B cell (primary cell): ENCODE results near the gene CD79A. TPM values are rescaled to one million over a fixed set of nuclear protein-coding genes. Genes with fewer than 3 reads are reported as not detected.

ENCODE experiments used
- ATAC-seq: fragments of 200-7000 bp; cut with Tn5 transposase; one replicate; pipeline ENCODE4 v1.10.0; 2021; ENCODE audit warnings: low read depth, mild to moderate bottlenecking, moderate number of reproducible peaks, moderate library complexity
- CTCF ChIA-PET: fragments of 350-600 bp; sonication (Branson Sonifier 250); formaldehyde crosslinking; loops from one replicate; lab custom pipeline; 2021; ENCODE audit warnings: antibody characterized with exemption, inconsistent platforms; lab: Charles Lee
- POLR2A ChIA-PET: fragments of 350-600 bp; sonication (Branson Sonifier 250); formaldehyde crosslinking; loops from one replicate; lab custom pipeline; 2021; ENCODE audit warnings: antibody characterized with exemption; lab: Charles Lee
- DNase-seq: peaks from one replicate; pipeline ENCODE4 v3.0.0; 2013
- H2AFZ ChIP-seq: 2 replicates; pipeline ENCODE4 v1.6.1; 2012; ENCODE audit warnings: mild to moderate bottlenecking, low read depth, low read length; ENCODE audit not compliant: insufficient read depth, poor library complexity, severe bottlenecking
- H3K27ac ChIP-seq, 2 donors: 1 replicate in 1 of 2; 2 replicates in 1 of 2; pipeline ENCODE4 v1.5.1; 2012 to 2013; ENCODE audit warnings: low read length in 2 of 2, mild to moderate bottlenecking in 2 of 2, moderate library complexity in 1 of 2
- H3K27me3 ChIP-seq, 4 experiments: fragments of 200-600 bp in 1 of 4; sonication (generic) in 1 of 4; replicated peaks in 1 of 4; 1 replicate in 2 of 4; 2 replicates in 2 of 4; pipeline versions ENCODE4 v1.6.1 to v1.7.0; 2013 to 2016; ENCODE audit warnings: low read length in 3 of 4, mild to moderate bottlenecking in 2 of 4, mixed read lengths in 1 of 4, moderate library complexity in 1 of 4; ENCODE audit not compliant: insufficient read depth in 4 of 4, control insufficient read depth in 3 of 4; ENCODE audit errors: control extremely low read depth in 1 of 4
- H3K36me3 ChIP-seq, 2 experiments: replicated peaks in 1 of 2; 1 replicate in 1 of 2; 2 replicates in 1 of 2; pipeline versions ENCODE4 v1.6.1 to v1.7.1; 2013; ENCODE audit warnings: low read length in 1 of 2; ENCODE audit not compliant: insufficient read depth in 2 of 2, control insufficient read depth in 1 of 2; ENCODE audit errors: control extremely low read depth in 1 of 2, extremely low read depth in 1 of 2
- H3K4me1 ChIP-seq, 2 donors: fragments of 200-600 bp in 1 of 2; sonication (generic) in 1 of 2; 1 replicate in 1 of 2; 2 replicates in 1 of 2; pipeline versions ENCODE4 v1.5.1 to v1.6.1; 2013 to 2017; ENCODE audit warnings: low read length in 2 of 2; ENCODE audit not compliant: control insufficient read depth in 2 of 2, insufficient read depth in 2 of 2
- H3K4me2 ChIP-seq: replicated peaks from 2 replicates; pipeline ENCODE3; 2012; ENCODE audit warnings: mild to moderate bottlenecking, low read depth, low read length; ENCODE audit not compliant: poor library complexity, severe bottlenecking
- H3K4me3 ChIP-seq, 5 experiments: fragments of 200-600 bp in 1 of 5; sonication (generic) in 1 of 5; 1 replicate in 3 of 5; 2 replicates in 2 of 5; pipeline versions ENCODE4 v1.5.1 to v1.7.0; 2011 to 2016; ENCODE audit warnings: low read length in 4 of 5, mild to moderate bottlenecking in 4 of 5, low read depth in 2 of 5, control low read depth in 1 of 5, moderate library complexity in 1 of 5; ENCODE audit not compliant: insufficient read depth in 1 of 5; ENCODE audit errors: control extremely low read depth in 1 of 5, extremely low read depth in 1 of 5
- H3K79me2 ChIP-seq: fragments of 200-600 bp; sonication (generic); one replicate; pipeline ENCODE4 v1.6.0; 2016; ENCODE audit warnings: low read length; ENCODE audit not compliant: control insufficient read depth, insufficient read depth
- H3K9ac ChIP-seq: fragments of 200-600 bp; sonication (generic); 2 replicates; pipeline ENCODE4 v1.6.1; 2017; ENCODE audit warnings: mild to moderate bottlenecking, low read length, moderate library complexity
- H3K9me3 ChIP-seq, 3 donors: one replicate each; pipeline versions ENCODE4 v1.6.1 to v1.7.1; 2013; ENCODE audit warnings: low read length in 2 of 3; ENCODE audit not compliant: control insufficient read depth in 2 of 3, insufficient read depth in 1 of 3; ENCODE audit errors: control extremely low read depth in 1 of 3
- H4K20me1 ChIP-seq: 2 replicates; pipeline ENCODE4 v1.6.0; 2012; ENCODE audit warnings: mild to moderate bottlenecking, low read length; ENCODE audit not compliant: insufficient read depth, control insufficient read depth, poor library complexity, severe bottlenecking
- H3K27ac Mint-ChIP-seq: one replicate; pipeline ENCODE4 v1.8.0; 2021; ENCODE audit warnings: mixed read lengths
- H3K27me3 Mint-ChIP-seq: one replicate; pipeline ENCODE4 v1.8.0; 2021; ENCODE audit warnings: mixed read lengths
- H3K4me1 Mint-ChIP-seq: one replicate; pipeline ENCODE4 v1.8.0; 2021; ENCODE audit warnings: mixed read lengths
- H3K4me3 Mint-ChIP-seq: one replicate; pipeline ENCODE4 v1.8.0; 2021; ENCODE audit warnings: mixed read lengths
- H3K9me3 Mint-ChIP-seq: one replicate; pipeline ENCODE4 v1.8.0; 2022; ENCODE audit warnings: mixed read lengths; ENCODE audit not compliant: insufficient read depth
- EZH2 ChIP-seq: IDR thresholded peaks from 2 replicates; pipeline ENCODE4 v1.6.1; 2012; ENCODE audit warnings: borderline replicate concordance, low read depth, mild to moderate bottlenecking, moderate library complexity, low read length; ENCODE audit not compliant: insufficient read depth, poor library complexity, severe bottlenecking
- WGBS: methylation state at CpG from one replicate; pipeline ENCODE4 v1.1.5; 2013; ENCODE audit warnings: missing lambda C conversion rate; ENCODE audit not compliant: insufficient coverage; 5-methylcytosine and 5-hydroxymethylcytosine counted together
- intact Hi-C: fragments of 100-400 bp; cut with micrococcal nuclease; formaldehyde crosslinking; loops from one replicate; pipeline ENCODE4 v1.10.0; 2022
- polyA plus RNA-seq: library from polyadenylated mRNA; depleted of rRNA; stranded (reverse); fragments of >200 nt; gene quantifications from 2 replicates; pipeline ENCODE4 v1.2.3, GENCODE V29; 2012
- total RNA-seq, 2 donors: library from RNA; stranded (reverse); fragments of 120-200 nt in 1 of 2; gene quantifications; 1 replicate in 1 of 2; 2 replicates in 1 of 2; pipeline versions ENCODE4 v1.2.3 to v1.2.4, GENCODE V29; 2013 to 2022
- TF ChIP-seq, protein P1 (sequence below): fragments of 200-600 bp; IDR thresholded peaks from one replicate; pipeline ENCODE4 v1.8.0; 2022; ENCODE audit warnings: antibody characterized with exemption, mild to moderate bottlenecking

CD79A gene
- total and polyA plus RNA-seq, 2 donors (not counting 1 experiment from before 2014, with no cell fraction given): 1,280 to 1,471 TPM

- H3K4me1 Mint-ChIP-seq: peaks cover 39% of the 10 kb centered on the region
- no peak for ATAC-seq
- WGBS: 77% methylated on average over 13 of the region's 13 CpGs
These were observed 34.2 kb downstream of the CD79A start for GRCh38 chr19:41910992-41911888.

More at GRCh38 chr19:41910992-41911888, 34.2 kb downstream of the CD79A start:
- peaks cover 18% of the 10 kb centered on the region for H3K27me3 Mint-ChIP-seq
- Histone ChIP-seq H2AFZ (no peak overlapping the region), H3K79me2 (no peaks in the 10 kb centered on the region), H3K27ac (no peak overlapping the region), H3K36me3 (peaks cover 0 to 11% of the 10 kb centered on the region in 2 experiments), H3K4me1 (peaks cover 40 to 45% of the 10 kb centered on the region in 2 donors), H3K9ac (no peak overlapping the region), H3K9me3 (peaks cover 0 to 11% (median 0%) of the 10 kb centered on the region in 3 donors), H3K4me2 (peak overlapping the region; percentile 58), H3K27me3 (peaks cover 0 to 39% (median 27%) of the 10 kb centered on the region in 4 experiments), H3K4me3 (no peak overlapping the region), H4K20me1 (peaks cover 76% of the 10 kb centered on the region)
- ChIA-PET POLR2A (interaction anchor here (0.7 to 1.7 kb wide), 10 partner anchors 8 to 52 kb away, joined by 3 to 8 read pairs (median 4); partner anchors contain the start of genes ARHGEF1, CD79A and RPS19), CTCF (interaction anchor here (0.8 to 2.0 kb wide), 9 partner anchors 15 to 46 kb away, joined by 3 to 7 read pairs (median 4); no protein-coding TSS in a partner anchor)
- intact Hi-C loops: no loop called here
- DNase-seq: no peak
- TF ChIP-seq, protein P1, sequence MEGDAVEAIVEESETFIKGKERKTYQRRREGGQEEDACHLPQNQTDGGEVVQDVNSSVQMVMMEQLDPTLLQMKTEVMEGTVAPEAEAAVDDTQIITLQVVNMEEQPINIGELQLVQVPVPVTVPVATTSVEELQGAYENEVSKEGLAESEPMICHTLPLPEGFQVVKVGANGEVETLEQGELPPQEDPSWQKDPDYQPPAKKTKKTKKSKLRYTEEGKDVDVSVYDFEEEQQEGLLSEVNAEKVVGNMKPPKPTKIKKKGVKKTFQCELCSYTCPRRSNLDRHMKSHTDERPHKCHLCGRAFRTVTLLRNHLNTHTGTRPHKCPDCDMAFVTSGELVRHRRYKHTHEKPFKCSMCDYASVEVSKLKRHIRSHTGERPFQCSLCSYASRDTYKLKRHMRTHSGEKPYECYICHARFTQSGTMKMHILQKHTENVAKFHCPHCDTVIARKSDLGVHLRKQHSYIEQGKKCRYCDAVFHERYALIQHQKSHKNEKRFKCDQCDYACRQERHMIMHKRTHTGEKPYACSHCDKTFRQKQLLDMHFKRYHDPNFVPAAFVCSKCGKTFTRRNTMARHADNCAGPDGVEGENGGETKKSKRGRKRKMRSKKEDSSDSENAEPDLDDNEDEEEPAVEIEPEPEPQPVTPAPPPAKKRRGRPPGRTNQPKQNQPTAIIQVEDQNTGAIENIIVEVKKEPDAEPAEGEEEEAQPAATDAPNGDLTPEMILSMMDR: no peak
- no peak for TF ChIP-seq EZH2
- peak overlapping the region; percentile 54 for H3K4me3 Mint-ChIP-seq
- H3K27ac Mint-ChIP-seq: peak overlapping the region; percentile 59
- no peaks in the 10 kb centered on the region for H3K9me3 Mint-ChIP-seq
